GM08714 (cell line): Measurements from ENCODE around the gene NME7.
A peak's percentile ranks its signal among the peaks of the same experiment; 100 is the strongest.
"Not testable (repeated sequence)": the region's sequence is repeated elsewhere in the genome, so short reads cannot be mapped to it uniquely, and the experiment has no call there.

Experiments used
- H3K4me3 ChIP-seq: fragments of 200-500 bp; sonication (Bioruptor generic); 2 replicates; pipeline ENCODE4 v1.5.1; 2014; ENCODE audit warnings: mild to moderate bottlenecking, low read length, inconsistent platforms
- ZNF274 ChIP-seq: IDR thresholded peaks from 2 replicates; pipeline ENCODE4 v1.6.1; 2012; ENCODE audit warnings: mild to moderate bottlenecking, low read depth, low read length

NME7 gene

GRCh38 chr1:169367686-169368405 is at the start of gene NME7, which contains the start of gene BLZF1:
TSS of gene NME7 (minus strand) at chr1:169367797. CDS start at chr1:169367710, 87 bp downstream.
TSS of gene BLZF1 (plus strand) at chr1:169368195. CDS start at chr1:169369523, 1,328 bp downstream.
- no peak for TF ChIP-seq ZNF274
- peak within 1 kb of the TSS; percentile 89 for H3K4me3 ChIP-seq

GRCh38 chr1:169414952-169415351 is 47.4 kb upstream of the NME7 start:
- no peak for TF ChIP-seq ZNF274
- no peak overlapping the region for H3K4me3 ChIP-seq

- H3K4me3 ChIP-seq: not testable (repeated sequence)
Measured at GRCh38 chr1:169408340-169408739, 40.7 kb upstream of the NME7 start.

GRCh38 chr1:169402578-169402977 is 35.0 kb upstream of the NME7 start:
- not testable (repeated sequence) for H3K4me3 ChIP-seq

GRCh38 chr1:169395955-169396354 is 28.4 kb upstream of the NME7 start:
- no peak for TF ChIP-seq ZNF274
- no peak overlapping the region for H3K4me3 ChIP-seq

GRCh38 chr1:169392406-169392805 is 24.8 kb upstream of the NME7 start:
- H3K4me3 ChIP-seq: no peak overlapping the region
- no peak for TF ChIP-seq ZNF274

- no peak for TF ChIP-seq ZNF274
- no peak overlapping the region for H3K4me3 ChIP-seq
Measured at GRCh38 chr1:169390303-169390702, 22.7 kb upstream of the NME7 start.

- H3K4me3 ChIP-seq: no peak overlapping the region
- TF ChIP-seq ZNF274: no peak
Measured at GRCh38 chr1:169387399-169387798, 19.8 kb upstream of the NME7 start.

- TF ChIP-seq ZNF274: no peak
Measured at GRCh38 chr1:169383449-169383848, 15.9 kb upstream of the NME7 start.

GRCh38 chr1:169381162-169381561 is 13.6 kb upstream of the NME7 start:
- TF ChIP-seq ZNF274: no peak
- no peak overlapping the region for H3K4me3 ChIP-seq

More at GRCh38 chr1:169383449-169383848, 15.9 kb upstream of the NME7 start:
- no peak overlapping the region for H3K4me3 ChIP-seq

GRCh38 chr1:169371404-169371803 is 3.8 kb upstream of the NME7 start:
- TF ChIP-seq ZNF274: no peak
- H3K4me3 ChIP-seq: no peak overlapping the region

- no peak for TF ChIP-seq ZNF274
Measured at GRCh38 chr1:169368406-169368769, 791 bp upstream of the NME7 start.

GRCh38 chr1:169367096-169367685 is 406 bp downstream of the NME7 start:
- TF ChIP-seq ZNF274: no peak
- H3K4me3 ChIP-seq: peak overlapping the region; percentile 89

More at GRCh38 chr1:169368406-169368769, 791 bp upstream of the NME7 start:
- H3K4me3 ChIP-seq: peak overlapping the region; percentile 89

GRCh38 chr1:169364948-169365347 is 2.6 kb downstream of the NME7 start:
- no peak for TF ChIP-seq ZNF274
- H3K4me3 ChIP-seq: no peak overlapping the region

GRCh38 chr1:169363046-169363730 is 4.4 kb downstream of the NME7 start:
- H3K4me3 ChIP-seq: no peak overlapping the region
- no peak for TF ChIP-seq ZNF274
